ENCODE results near the gene CCDC174. TPM values are rescaled to one million over a fixed set of nuclear protein-coding genes. Genes with fewer than 3 reads are reported as not detected.

CCDC174 gene
- total and polyA plus RNA-seq, 2 donors (not counting 1 experiment from before 2014, with no cell fraction given) = 9.9 to 47.1 TPM

GRCh38 chr3:14703128-14703750, 51.7 kb downstream of the CCDC174 start:
- Histone ChIP-seq H3K4me3 (ENCODE audit: control extremely low read depth in 1 of 5, extremely low read depth in 1 of 5, insufficient read depth in 1 of 5, low read depth in 2 of 5, low read length in 4 of 5) (no peak overlapping the region), H3K4me2 (replicated peaks; ENCODE audit: low read depth, low read length, poor library complexity, severe bottlenecking) (no peak overlapping the region), H3K9ac (ENCODE audit: low read length) (no peak overlapping the region), H2AFZ (ENCODE audit: insufficient read depth, low read depth, low read length, poor library complexity, severe bottlenecking) (no peak overlapping the region), H3K9me3 (ENCODE audit: control extremely low read depth in 1 of 3, control insufficient read depth in 2 of 3, insufficient read depth in 1 of 3, low read length in 2 of 3) (peaks cover 0 to 1% (median 0%) of the 10 kb centered on the region in 3 donors), H3K79me2 (ENCODE audit: control insufficient read depth, insufficient read depth, low read length) (no peaks in the 10 kb centered on the region), H3K27ac (ENCODE audit: low read length in 2 of 2) (no peak overlapping the region), H3K36me3 (replicated peaks in 1 of 2; ENCODE audit: control extremely low read depth in 1 of 2, control insufficient read depth in 1 of 2, extremely low read depth in 1 of 2, insufficient read depth in 2 of 2, low read length in 1 of 2) (no peaks in the 10 kb centered on the region), H3K27me3 (replicated peaks in 1 of 4; ENCODE audit: control extremely low read depth in 1 of 4, control insufficient read depth in 3 of 4, insufficient read depth in 4 of 4, low read length in 3 of 4) (no peaks in the 10 kb centered on the region), H4K20me1 (ENCODE audit: control insufficient read depth, insufficient read depth, low read length, poor library complexity, severe bottlenecking) (no peaks in the 10 kb centered on the region), H3K4me1 (ENCODE audit: control insufficient read depth in 2 of 2, insufficient read depth in 2 of 2, low read length in 2 of 2) (no peaks in the 10 kb centered on the region)
- Mint-ChIP-seq H3K9me3 (ENCODE audit: insufficient read depth) (no peaks in the 10 kb centered on the region), H3K27ac (no peak overlapping the region), H3K27me3 (no peaks in the 10 kb centered on the region), H3K4me1 (no peaks in the 10 kb centered on the region), H3K4me3 (no peak overlapping the region)
- WGBS (ENCODE audit: insufficient coverage) = 96% methylated on average over 5 of the region's 9 CpGs
- CTCF ChIA-PET = no interaction called here
- intact Hi-C loops (cut with micrococcal nuclease) = no loop called here
- no peak for TF ChIP-seq EZH2 (IDR thresholded peaks at IDR 0.05; ENCODE audit: borderline replicate concordance, insufficient read depth, low read depth, low read length, poor library complexity, severe bottlenecking)
- TF ChIP-seq, protein P1, sequence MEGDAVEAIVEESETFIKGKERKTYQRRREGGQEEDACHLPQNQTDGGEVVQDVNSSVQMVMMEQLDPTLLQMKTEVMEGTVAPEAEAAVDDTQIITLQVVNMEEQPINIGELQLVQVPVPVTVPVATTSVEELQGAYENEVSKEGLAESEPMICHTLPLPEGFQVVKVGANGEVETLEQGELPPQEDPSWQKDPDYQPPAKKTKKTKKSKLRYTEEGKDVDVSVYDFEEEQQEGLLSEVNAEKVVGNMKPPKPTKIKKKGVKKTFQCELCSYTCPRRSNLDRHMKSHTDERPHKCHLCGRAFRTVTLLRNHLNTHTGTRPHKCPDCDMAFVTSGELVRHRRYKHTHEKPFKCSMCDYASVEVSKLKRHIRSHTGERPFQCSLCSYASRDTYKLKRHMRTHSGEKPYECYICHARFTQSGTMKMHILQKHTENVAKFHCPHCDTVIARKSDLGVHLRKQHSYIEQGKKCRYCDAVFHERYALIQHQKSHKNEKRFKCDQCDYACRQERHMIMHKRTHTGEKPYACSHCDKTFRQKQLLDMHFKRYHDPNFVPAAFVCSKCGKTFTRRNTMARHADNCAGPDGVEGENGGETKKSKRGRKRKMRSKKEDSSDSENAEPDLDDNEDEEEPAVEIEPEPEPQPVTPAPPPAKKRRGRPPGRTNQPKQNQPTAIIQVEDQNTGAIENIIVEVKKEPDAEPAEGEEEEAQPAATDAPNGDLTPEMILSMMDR (IDR thresholded peaks at IDR 0.05) = no peak
- POLR2A ChIA-PET = no interaction called here
- no peak for ATAC-seq (ENCODE audit: low read depth)
- no peak for DNase-seq

DNA sequence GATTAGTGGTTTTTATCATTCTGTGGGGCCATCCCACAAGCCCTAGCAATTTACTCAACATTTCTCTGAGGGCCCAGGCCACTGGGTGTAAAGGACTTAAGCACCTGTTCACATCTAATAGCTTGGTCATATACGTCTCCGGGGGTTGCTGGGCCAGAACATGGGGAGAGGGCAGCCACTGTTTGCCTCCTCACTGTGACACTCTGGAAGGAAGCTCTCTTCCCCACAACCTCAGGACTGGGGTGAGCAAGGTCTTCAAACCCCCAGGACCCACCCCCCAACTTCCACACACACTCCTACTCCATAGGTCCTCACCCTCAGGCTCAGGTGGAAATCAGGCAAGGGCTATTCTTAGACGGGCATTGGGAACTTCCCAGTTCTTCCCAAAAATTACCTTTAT, 52.2 kb downstream of the CCDC174 start:
- Histone ChIP-seq H3K9me3 (ENCODE audit: control extremely low read depth in 1 of 3, control insufficient read depth in 2 of 3, insufficient read depth in 1 of 3, low read length in 2 of 3) (no peaks in the 10 kb centered on the region), H3K36me3 (replicated peaks in 1 of 2; ENCODE audit: control extremely low read depth in 1 of 2, control insufficient read depth in 1 of 2, extremely low read depth in 1 of 2, insufficient read depth in 2 of 2, low read length in 1 of 2) (no peaks in the 10 kb centered on the region), H4K20me1 (ENCODE audit: control insufficient read depth, insufficient read depth, low read length, poor library complexity, severe bottlenecking) (no peaks in the 10 kb centered on the region), H2AFZ (ENCODE audit: insufficient read depth, low read depth, low read length, poor library complexity, severe bottlenecking) (no peak overlapping the region), H3K79me2 (ENCODE audit: control insufficient read depth, insufficient read depth, low read length) (no peaks in the 10 kb centered on the region), H3K4me1 (ENCODE audit: control insufficient read depth in 2 of 2, insufficient read depth in 2 of 2, low read length in 2 of 2) (no peaks in the 10 kb centered on the region), H3K9ac (ENCODE audit: low read length) (no peak overlapping the region), H3K27me3 (replicated peaks in 1 of 4; ENCODE audit: control extremely low read depth in 1 of 4, control insufficient read depth in 3 of 4, insufficient read depth in 4 of 4, low read length in 3 of 4) (no peaks in the 10 kb centered on the region), H3K4me3 (ENCODE audit: control extremely low read depth in 1 of 5, extremely low read depth in 1 of 5, insufficient read depth in 1 of 5, low read depth in 2 of 5, low read length in 4 of 5) (no peak overlapping the region), H3K27ac (ENCODE audit: low read length in 2 of 2) (no peak overlapping the region), H3K4me2 (replicated peaks; ENCODE audit: low read depth, low read length, poor library complexity, severe bottlenecking) (no peak overlapping the region)
- no peak overlapping the region for H3K27ac Mint-ChIP-seq
- DNase-seq (no peak), ATAC-seq (ENCODE audit: low read depth) (no peak)
- no peaks in the 10 kb centered on the region for H3K9me3 Mint-ChIP-seq (ENCODE audit: insufficient read depth)
- ChIA-PET POLR2A (no interaction called here), CTCF (no interaction called here)
- no peak overlapping the region for H3K4me3 Mint-ChIP-seq
- H3K4me1 Mint-ChIP-seq = no peaks in the 10 kb centered on the region
- no peak for TF ChIP-seq EZH2 (IDR thresholded peaks at IDR 0.05; ENCODE audit: borderline replicate concordance, insufficient read depth, low read depth, low read length, poor library complexity, severe bottlenecking)
- TF ChIP-seq, protein P1 (IDR thresholded peaks at IDR 0.05) = no peak
- 100% methylated on average over 2 of the region's 3 CpGs for WGBS (ENCODE audit: insufficient coverage)
- intact Hi-C loops (cut with micrococcal nuclease) = no loop called here
- H3K27me3 Mint-ChIP-seq = no peaks in the 10 kb centered on the region

Measured in B cell (primary cell).